ENCODE results near the gene PROB1.

PROB1 gene

GRCh38 chr5:139431706-139432105 lies 36.8 kb upstream of the PROB1 start:
- H3K27ac ChIP-seq, result no peak overlapping the region
- TF ChIP-seq, protein P1, sequence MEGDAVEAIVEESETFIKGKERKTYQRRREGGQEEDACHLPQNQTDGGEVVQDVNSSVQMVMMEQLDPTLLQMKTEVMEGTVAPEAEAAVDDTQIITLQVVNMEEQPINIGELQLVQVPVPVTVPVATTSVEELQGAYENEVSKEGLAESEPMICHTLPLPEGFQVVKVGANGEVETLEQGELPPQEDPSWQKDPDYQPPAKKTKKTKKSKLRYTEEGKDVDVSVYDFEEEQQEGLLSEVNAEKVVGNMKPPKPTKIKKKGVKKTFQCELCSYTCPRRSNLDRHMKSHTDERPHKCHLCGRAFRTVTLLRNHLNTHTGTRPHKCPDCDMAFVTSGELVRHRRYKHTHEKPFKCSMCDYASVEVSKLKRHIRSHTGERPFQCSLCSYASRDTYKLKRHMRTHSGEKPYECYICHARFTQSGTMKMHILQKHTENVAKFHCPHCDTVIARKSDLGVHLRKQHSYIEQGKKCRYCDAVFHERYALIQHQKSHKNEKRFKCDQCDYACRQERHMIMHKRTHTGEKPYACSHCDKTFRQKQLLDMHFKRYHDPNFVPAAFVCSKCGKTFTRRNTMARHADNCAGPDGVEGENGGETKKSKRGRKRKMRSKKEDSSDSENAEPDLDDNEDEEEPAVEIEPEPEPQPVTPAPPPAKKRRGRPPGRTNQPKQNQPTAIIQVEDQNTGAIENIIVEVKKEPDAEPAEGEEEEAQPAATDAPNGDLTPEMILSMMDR (conservative IDR thresholded peaks at IDR 0.05), result no peak

- TF ChIP-seq, protein P1 (conservative IDR thresholded peaks at IDR 0.05), result no peak
These were observed 35.1 kb upstream of the PROB1 start for GRCh38 chr5:139430015-139430414.

GRCh38 chr5:139426203-139426885 lies 31.4 kb upstream of the PROB1 start:
- TF ChIP-seq, protein P1 (conservative IDR thresholded peaks at IDR 0.05), result no peak
- no peak overlapping the region for H3K27ac ChIP-seq

More at GRCh38 chr5:139430015-139430414, 35.1 kb upstream of the PROB1 start:
- H3K27ac ChIP-seq, result no peak overlapping the region

GRCh38 chr5:139425497-139425896 lies 30.6 kb upstream of the PROB1 start:
- TF ChIP-seq, protein P1 (conservative IDR thresholded peaks at IDR 0.05), result no peak
- H3K27ac ChIP-seq, result no peak overlapping the region

- H3K27ac ChIP-seq, result no peak overlapping the region
- TF ChIP-seq, protein P1 (conservative IDR thresholded peaks at IDR 0.05), result peak; percentile 88
These were observed 27.5 kb upstream of the PROB1 start for GRCh38 chr5:139422307-139422893.

DNA sequence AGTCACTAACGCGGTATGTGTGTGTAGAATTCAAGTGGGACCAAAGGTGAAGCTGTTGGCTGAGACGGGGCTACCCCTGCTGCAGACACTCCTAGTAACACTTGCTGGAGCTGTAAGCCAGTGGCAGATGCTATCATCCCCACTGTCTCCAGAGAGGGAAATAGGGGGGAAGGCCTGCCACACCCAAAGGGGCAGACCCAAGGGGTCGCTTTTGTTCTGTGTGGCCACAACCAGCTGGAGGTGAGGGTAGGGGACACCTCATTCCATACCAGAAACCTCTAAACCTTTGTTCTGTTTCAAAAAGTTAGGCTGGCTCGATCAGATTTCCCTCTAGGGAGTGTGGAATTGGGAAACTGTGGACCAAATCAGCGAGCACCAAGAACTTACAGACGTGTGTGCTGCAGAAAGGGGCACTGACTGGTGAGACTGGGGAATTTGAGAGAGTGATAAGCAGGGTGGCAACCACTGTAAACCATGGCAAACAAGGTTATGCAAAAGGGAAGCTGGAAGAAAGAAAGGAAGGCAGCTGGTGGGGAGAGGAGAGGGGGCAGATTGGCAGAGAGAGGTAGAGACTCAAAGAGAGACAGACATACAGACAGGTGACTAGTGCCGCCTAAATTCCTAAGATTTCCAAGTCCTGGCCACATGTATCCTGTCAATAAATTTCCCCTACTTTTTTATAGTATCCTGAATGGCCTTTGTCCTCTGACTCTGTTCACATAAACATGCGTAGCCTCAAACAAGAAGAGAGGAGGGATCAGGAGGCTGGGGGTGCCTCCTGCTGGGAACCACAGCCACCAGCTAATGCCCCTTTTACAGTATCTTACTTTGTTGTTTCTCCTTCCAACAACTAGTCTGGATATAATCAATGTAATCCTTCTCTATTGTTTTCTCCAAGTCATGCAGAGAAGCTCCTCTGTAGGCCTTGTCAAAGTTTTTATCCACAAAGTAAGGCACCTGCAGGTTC lies 24.6 kb upstream of the PROB1 start:
- H3K27ac ChIP-seq, result no peak overlapping the region

More for the DNA sequence above, 24.6 kb upstream of the PROB1 start:
- TF ChIP-seq, protein P1 (conservative IDR thresholded peaks at IDR 0.05), result no peak

Data from VCaP (cell line).